HepG2 (cell line): ENCODE measurements around the gene CEACAM3. TPM values are rescaled to one million over a fixed set of nuclear protein-coding genes. Genes with fewer than 3 reads are reported as not detected.

ENCODE experiments used
- ATAC-seq: fragments of 200-7000 bp; cut with Tn5 transposase; 3 replicates; pipeline ENCODE4 v1.9.1; 2020; ENCODE audit warnings: mild to moderate bottlenecking, moderate library complexity
- BruUV-seq: library from RNA; stranded (reverse); fragments of 400-500 nt; replicated peaks from 2 replicates; lab custom pipeline; 2021; lab: Mats Ljungman, UMichigan
- CTCF ChIA-PET: fragments of 300-600 bp; formaldehyde crosslinking; extraction: SDS; loops from one replicate; lab custom pipeline; 2021; ENCODE audit warnings: low total read pairs, inconsistent platforms, low intra/inter-chr PET ratio; lab: Yijun Ruan, JAX
- POLR2A ChIA-PET: fragments of 350-600 bp; sonication (Branson Sonifier 250); formaldehyde crosslinking; loops from one replicate; lab custom pipeline; 2020; ENCODE audit warnings: antibody characterized with exemption, inconsistent platforms; lab: Yijun Ruan, JAX
- DNase-seq: peaks from one replicate; pipeline ENCODE4 v3.0.0-alpha.2; 2015; ENCODE audit warnings: low spot score
- FAIRE-seq: peaks from 3 replicates; lab custom pipeline; 2011; peaks lifted over from hg19 to GRCh38; lab: Jason Lieb, UNC
- H2AFZ ChIP-seq: one replicate; pipeline ENCODE4 v1.6.1; 2011; ENCODE audit warnings: low read length, inconsistent platforms
- H3K27ac ChIP-seq: fragments of 300-600 bp; 3 replicates; pipeline ENCODE4 v1.8.0; 2011; ENCODE audit warnings: mixed run types, mild to moderate bottlenecking, mixed read lengths, low read length, inconsistent platforms; ENCODE audit not compliant: insufficient read depth; ENCODE audit errors: extremely low read length
- H3K27me3 ChIP-seq, 2 experiments: fragments of 200-600 bp in 1 of 2; 2 replicates in 1 of 2; 3 replicates in 1 of 2; pipeline versions ENCODE4 v1.6.0 to v1.8.0; 2011; ENCODE audit warnings: low read length in 2 of 2, mild to moderate bottlenecking in 2 of 2, moderate library complexity in 2 of 2, inconsistent platforms in 1 of 2; ENCODE audit not compliant: insufficient read depth in 2 of 2, control insufficient read depth in 1 of 2
- H3K36me3 ChIP-seq, 2 experiments: fragments of 200-600 bp in 1 of 2; replicated peaks in 1 of 2; 2 replicates in 1 of 2; 3 replicates in 1 of 2; pipeline versions ENCODE4 v1.5.1 to v1.8.0; 2011; ENCODE audit warnings: low read length in 2 of 2, inconsistent platforms in 1 of 2; ENCODE audit not compliant: insufficient read depth in 2 of 2, control insufficient read depth in 1 of 2
- H3K4me1 ChIP-seq: 2 replicates; pipeline ENCODE4 v1.5.1; 2012; ENCODE audit warnings: low read length, inconsistent platforms; ENCODE audit not compliant: insufficient read depth
- H3K4me2 ChIP-seq: 2 replicates; pipeline ENCODE4 v1.6.0; 2011; ENCODE audit warnings: low read depth, low read length, inconsistent platforms
- H3K4me3 ChIP-seq, 3 experiments: fragments of 200-600 bp in 1 of 3; sonication (generic), shearing (Covaris generic) in 1 of 3; replicated peaks in 1 of 3; 2 replicates each; pipeline ENCODE4 v1.5.1; 2011 to 2016; ENCODE audit warnings: low read length in 3 of 3, inconsistent platforms in 2 of 3, low read depth in 2 of 3, mild to moderate bottlenecking in 2 of 3, control low read depth in 1 of 3, mixed read lengths in 1 of 3; ENCODE audit not compliant: insufficient read depth in 1 of 3
- H3K79me2 ChIP-seq: one replicate; pipeline ENCODE4 v1.6.1; 2011; ENCODE audit warnings: low read length, inconsistent platforms; ENCODE audit not compliant: insufficient read depth
- H3K9ac ChIP-seq: 2 replicates; pipeline ENCODE4 v1.6.0; 2011; ENCODE audit warnings: mild to moderate bottlenecking, low read depth, low read length, inconsistent platforms; ENCODE audit not compliant: insufficient read depth
- H3K9me3 ChIP-seq: 2 replicates; pipeline ENCODE4 v1.5.1; 2012; ENCODE audit warnings: mild to moderate bottlenecking, low read length
- H4K20me1 ChIP-seq: 2 replicates; pipeline ENCODE4 v1.6.0; 2011; ENCODE audit warnings: inconsistent platforms, mild to moderate bottlenecking, low read length, moderate library complexity; ENCODE audit not compliant: insufficient read depth
- CHD4 ChIP-seq: fragments of 200-600 bp; sonication (generic); IDR thresholded peaks from 2 replicates; pipeline ENCODE4 v1.7.0; 2017; ENCODE audit warnings: mild to moderate bottlenecking, low read length, borderline replicate concordance
- ESRRA ChIP-seq: sonication (generic); formaldehyde crosslinking; IDR thresholded peaks from 2 replicates; pipeline ENCODE4 v1.5.1; 2020; ENCODE audit warnings: mild to moderate bottlenecking, low read depth, missing genetic modification reagents
- FIP1L1 ChIP-seq: fragments of 200-400 bp; formaldehyde crosslinking; IDR thresholded peaks from 2 replicates; pipeline ENCODE4 v1.6.1; 2018; ENCODE audit warnings: low read depth, mild to moderate bottlenecking, low read length, moderate library complexity, borderline replicate concordance; ENCODE audit not compliant: insufficient read depth
- HOXA7 ChIP-seq: sonication (generic); formaldehyde crosslinking; IDR thresholded peaks from 2 replicates; pipeline ENCODE4 v1.8.1; 2022; ENCODE audit warnings: mild to moderate bottlenecking, missing genetic modification reagents, moderate library complexity
- MED8 ChIP-seq: sonication (generic); formaldehyde crosslinking; IDR thresholded peaks from 2 replicates; pipeline ENCODE4 v1.8.1; 2023; ENCODE audit warnings: mild to moderate bottlenecking, missing genetic modification reagents; ENCODE audit not compliant: insufficient replicate concordance
- NFKB2 ChIP-seq: sonication (generic); formaldehyde crosslinking; IDR thresholded peaks from 2 replicates; pipeline ENCODE4 v1.4.0; 2020; ENCODE audit warnings: missing genetic modification reagents, borderline replicate concordance
- PAX8 ChIP-seq: sonication (generic); formaldehyde crosslinking; IDR thresholded peaks from 2 replicates; pipeline ENCODE4 v1.8.0; 2022; ENCODE audit warnings: mild to moderate bottlenecking, missing genetic modification reagents, borderline replicate concordance
- RAD21 ChIP-seq: fragments of 450-650 bp; formaldehyde crosslinking; IDR thresholded peaks from 2 replicates; pipeline ENCODE4 v1.5.0; 2020; ENCODE audit warnings: mild to moderate bottlenecking
- SMAD3 ChIP-seq: sonication (generic); formaldehyde crosslinking; IDR thresholded peaks from 2 replicates; pipeline ENCODE4 v1.4.0; 2020; ENCODE audit warnings: missing genetic modification reagents
- SMC3 ChIP-seq: IDR thresholded peaks from 2 replicates; pipeline ENCODE4 v1.6.1; 2011; ENCODE audit warnings: low read length, improper control_type of control experiment
- STAG1 ChIP-seq: sonication (generic); formaldehyde crosslinking; IDR thresholded peaks from 2 replicates; pipeline ENCODE4 v1.4.0; 2020; ENCODE audit warnings: missing genetic modification reagents
- XRCC5 ChIP-seq: fragments of 200-400 bp; formaldehyde crosslinking; optimal IDR thresholded peaks from 2 replicates; pipeline ENCODE3; 2017; ENCODE audit warnings: mild to moderate bottlenecking, low read length
- YEATS4 ChIP-seq: sonication (generic); formaldehyde crosslinking; IDR thresholded peaks from 2 replicates; pipeline ENCODE4 v1.4.0; 2020; ENCODE audit warnings: missing genetic modification reagents, borderline replicate concordance
- ZBTB1 ChIP-seq: sonication (generic); formaldehyde crosslinking; IDR thresholded peaks from 2 replicates; pipeline ENCODE4 v1.4.0; 2020; ENCODE audit warnings: missing genetic modification reagents, borderline replicate concordance
- ZBTB26 ChIP-seq: IDR thresholded peaks from 2 replicates; pipeline ENCODE4 v1.6.1; 2016; ENCODE audit warnings: missing compliant biosample characterization, missing genetic modification reagents, borderline replicate concordance
- ZKSCAN1 ChIP-seq: fragments of 150-350 bp; IDR thresholded peaks from 2 replicates; pipeline ENCODE4 v1.6.1; 2014; ENCODE audit warnings: low read length
- ZNF260 ChIP-seq: sonication (generic); formaldehyde crosslinking; IDR thresholded peaks from 2 replicates; pipeline ENCODE4 v1.4.0; 2020; ENCODE audit warnings: missing genetic modification reagents, low read depth, mild to moderate bottlenecking, borderline replicate concordance
- ZNF432 ChIP-seq: sonication (generic); formaldehyde crosslinking; IDR thresholded peaks from 2 replicates; pipeline ENCODE4 v1.5.0; 2020; ENCODE audit warnings: missing genetic modification reagents, mild to moderate bottlenecking, borderline replicate concordance
- ZNF589 ChIP-seq: sonication (generic); formaldehyde crosslinking; conservative IDR thresholded peaks from 2 replicates; pipeline ENCODE4 v1.8.0; 2022; ENCODE audit warnings: mild to moderate bottlenecking, moderate library complexity, missing genetic modification reagents
- WGBS: methylation state at CpG from one replicate; pipeline ENCODE4 v1.1.6; 2017; ENCODE audit warnings: low lambda C conversion rate; 5-methylcytosine and 5-hydroxymethylcytosine counted together
- in situ Hi-C: cut with HindIII; loops from 2 replicates; pipeline ENCODE4 v1.10.0; 2017; ENCODE audit warnings: low pct_unique_long_range_greater_than_20kb; ENCODE audit not compliant: extremely low pct_ligation_motif_present
- intact Hi-C: fragments of 100-400 bp; cut with micrococcal nuclease; formaldehyde crosslinking; loops from one replicate; pipeline ENCODE4 v1.10.0; 2022; ENCODE audit not compliant: unreplicated experiment
- polyA plus RNA-seq, 8 experiments: library from polyadenylated mRNA; depleted of rRNA in 3 of 8; stranded (reverse) in 7 of 8; unstranded in 1 of 8; fragments of >200 nt; fragmentation: Illumina TruSeq in 4 of 8; extraction: Trizol in 4 of 8; gene quantifications; 2 replicates each; pipeline versions ENCODE4 v1.2.1 to v1.2.3, GENCODE V29; 2011 to 2016; ENCODE audit warnings: low read depth in 4 of 8, missing spikeins in 1 of 8, mixed read lengths in 1 of 8; ENCODE audit not compliant: insufficient read depth in 1 of 8
- total RNA-seq, 5 experiments: library from RNA; depleted of rRNA; stranded (reverse); fragments of >200 nt; fragmentation: Illumina TruSeq; extraction: Trizol; gene quantifications; 2 replicates each; pipeline ENCODE4 v1.2.3, GENCODE V29; 2016; ENCODE audit warnings: low read depth in 1 of 5

CEACAM3 gene
- total and polyA plus RNA-seq, 2 of the 13 experiments (the other 11 are each of a cell fraction or from before 2014, with no cell fraction given), result not detected

GRCh38 chr19:41792513-41793413 is 3.6 kb upstream of the CEACAM3 start:
- WGBS, result 14% methylated on average over 21 of the region's 22 CpGs
- in situ Hi-C loops, result no loop called here
- H3K4me2 ChIP-seq, result no peak overlapping the region
- no peaks in the 10 kb centered on the region for H3K79me2 ChIP-seq
- FAIRE-seq (no peak), DNase-seq (peak; percentile 21), ATAC-seq (peak; percentile 67; the same call in 2 of the 3 replicates)
- no peak overlapping the region for H3K27ac ChIP-seq
- no peaks in the 10 kb centered on the region for H3K9me3 ChIP-seq
- H3K9ac ChIP-seq, result no peak overlapping the region
- no TSS peak for BruUV-seq
- no peaks in the 10 kb centered on the region for H4K20me1 ChIP-seq
- ChIA-PET POLR2A (no interaction called here), CTCF (interaction anchor here (1.5 to 1.9 kb wide), 2 partner anchors 28 to 165 kb away, joined by 5 to 20 read pairs; no protein-coding TSS in a partner anchor)
- H3K27me3 ChIP-seq, result peaks cover 0 to 12% of the 10 kb centered on the region in 2 experiments; a peak in 2 of 5 replicates
- H3K4me3 ChIP-seq, result no peak overlapping the region
- intact Hi-C loops, result loop anchor here (1.0 to 10.0 kb wide), 2 partner anchors 29 to 162 kb away; partner anchors contain the start of gene RABAC1
- H3K36me3 ChIP-seq, result no peaks in the 10 kb centered on the region
- H2AFZ ChIP-seq, result no peak overlapping the region
- no peaks in the 10 kb centered on the region for H3K4me1 ChIP-seq
- TF ChIP-seq ZBTB1 (CRISPR knock-in tag) (no peak), CHD4 (no peak), SMC3 (peak; percentile 43), ESRRA (CRISPR knock-in tag) (no peak), PAX8 (no peak), ZNF432 (CRISPR knock-in tag) (no peak), ZBTB26 (no peak), ZNF260 (CRISPR knock-in tag) (no peak), NFKB2 (CRISPR knock-in tag) (no peak), SMAD3 (no peak), YEATS4 (CRISPR knock-in tag) (no peak), ZNF589 (CRISPR knock-in tag) (no peak), XRCC5 (peak; percentile 63), HOXA7 (CRISPR knock-in tag) (no peak), STAG1 (CRISPR knock-in tag) (peak; percentile 42), FIP1L1 (no peak), RAD21 (peak; percentile 35; the same call in 1 of the 2 replicates), MED8 (CRISPR knock-in tag) (no peak), ZKSCAN1 (no peak)
